GM20000 (cell line): ENCODE results near the gene MRPL27.

Experiments used
- DNase-seq: peaks from one replicate; pipeline ENCODE4 v3.0.0; 2012; ENCODE audit warnings: low spot score
- CTCF ChIP-seq: IDR thresholded peaks from 2 replicates; pipeline ENCODE4 v1.5.1; 2012; ENCODE audit warnings: mild to moderate bottlenecking, control low read depth; ENCODE audit errors: extremely low read depth, missing control alignments

MRPL27 gene

GRCh38 chr17:50394711-50395110, 21.7 kb upstream of the MRPL27 start:
- TF ChIP-seq CTCF, result no peak
- no peak for DNase-seq

GRCh38 chr17:50393700-50394099, 20.7 kb upstream of the MRPL27 start:
- TF ChIP-seq CTCF, result no peak
- DNase-seq, result no peak

GRCh38 chr17:50392621-50393020, 19.6 kb upstream of the MRPL27 start:
- DNase-seq, result no peak
- no peak for TF ChIP-seq CTCF

GRCh38 chr17:50389534-50389933, 16.6 kb upstream of the MRPL27 start:
- TF ChIP-seq CTCF, result no peak
- DNase-seq, result no peak

- TF ChIP-seq CTCF, result no peak
- DNase-seq, result no peak
Measured at GRCh38 chr17:50388728-50389127, 15.7 kb upstream of the MRPL27 start.

- no peak for TF ChIP-seq CTCF
- no peak for DNase-seq
Measured at GRCh38 chr17:50386510-50386909, 13.5 kb upstream of the MRPL27 start.

- no peak for DNase-seq
- no peak for TF ChIP-seq CTCF
Measured at GRCh38 chr17:50382931-50383330, 9.9 kb upstream of the MRPL27 start.
